HepG2 (cell line): Measurements from ENCODE around the gene GALNT10. TPM values are rescaled to one million over a fixed set of nuclear protein-coding genes. Genes with fewer than 3 reads are reported as not detected.
A peak's percentile ranks its signal among the peaks of the same experiment; 100 is the strongest.

Source experiments
- EED ChIP-seq: sonication (generic); formaldehyde crosslinking; IDR thresholded peaks from 2 replicates; pipeline ENCODE4 v1.5.0; 2020; ENCODE audit warnings: mild to moderate bottlenecking, missing genetic modification reagents
- ELF3 ChIP-seq: IDR thresholded peaks from 2 replicates; pipeline ENCODE4 v1.6.1; 2016; ENCODE audit warnings: missing genetic modification reagents, missing compliant biosample characterization
- GABPB1 ChIP-seq: IDR thresholded peaks from 2 replicates; pipeline ENCODE4 v1.6.1; 2016; ENCODE audit warnings: mild to moderate bottlenecking, missing genetic modification reagents, moderate library complexity, missing compliant biosample characterization
- IRF1 ChIP-seq: sonication (generic); formaldehyde crosslinking; IDR thresholded peaks from 2 replicates; pipeline ENCODE4 v1.4.0; 2020; ENCODE audit warnings: low read depth, mild to moderate bottlenecking, missing genetic modification reagents
- KLF12 ChIP-seq: sonication (generic); formaldehyde crosslinking; IDR thresholded peaks from 2 replicates; pipeline ENCODE4 v1.4.0; 2020; ENCODE audit warnings: missing genetic modification reagents, borderline replicate concordance
- MED1 ChIP-seq: sonication (generic); formaldehyde crosslinking; IDR thresholded peaks from 2 replicates; pipeline ENCODE4 v1.4.0; 2020; ENCODE audit warnings: missing genetic modification reagents
- PBX3 ChIP-seq: sonication (generic); formaldehyde crosslinking; IDR thresholded peaks from 2 replicates; pipeline ENCODE4 v1.8.1; 2023; ENCODE audit warnings: missing genetic modification reagents, inconsistent platforms, borderline replicate concordance
- PHF5A ChIP-seq: IDR thresholded peaks from one replicate; pipeline ENCODE4 v1.6.1; 2018; ENCODE audit warnings: low read depth, missing genetic modification reagents; ENCODE audit not compliant: unreplicated experiment
- REPIN1 ChIP-seq: sonication (generic); formaldehyde crosslinking; IDR thresholded peaks from 2 replicates; pipeline ENCODE4 v1.8.0; 2022; ENCODE audit warnings: missing genetic modification reagents, low read depth, mild to moderate bottlenecking, borderline replicate concordance
- REST ChIP-seq, 2 experiments: IDR thresholded peaks; 2 replicates each; pipeline ENCODE4 v1.6.1; 2011 to 2012; ENCODE audit warnings: low read length in 2 of 2, borderline replicate concordance in 1 of 2, low read depth in 1 of 2, mild to moderate bottlenecking in 1 of 2, moderate library complexity in 1 of 2
- SRSF9 ChIP-seq: fragments of 200-400 bp; formaldehyde crosslinking; IDR thresholded peaks from 2 replicates; pipeline ENCODE4 v1.6.1; 2018; ENCODE audit warnings: borderline replicate concordance, mild to moderate bottlenecking, low read depth, low read length; ENCODE audit not compliant: insufficient read depth, poor library complexity, severe bottlenecking
- ZFP91 ChIP-seq: sonication (generic); formaldehyde crosslinking; IDR thresholded peaks from 2 replicates; pipeline ENCODE4 v1.9.0; 2022; ENCODE audit warnings: missing genetic modification reagents, mild to moderate bottlenecking, borderline replicate concordance
- ZGPAT ChIP-seq: IDR thresholded peaks from 2 replicates; pipeline ENCODE4 v1.6.1; 2016; ENCODE audit warnings: mild to moderate bottlenecking
- ZNF20 ChIP-seq: sonication (generic); formaldehyde crosslinking; IDR thresholded peaks from 2 replicates; pipeline ENCODE4 v1.4.0; 2020; ENCODE audit warnings: mild to moderate bottlenecking, moderate library complexity, missing genetic modification reagents
- ZNF263 ChIP-seq: sonication (generic); formaldehyde crosslinking; IDR thresholded peaks from 2 replicates; pipeline ENCODE4 v1.4.0; 2020; ENCODE audit warnings: missing genetic modification reagents
- ZNF558 ChIP-seq: sonication (generic); formaldehyde crosslinking; IDR thresholded peaks from 2 replicates; pipeline ENCODE4 v1.9.0; 2022; ENCODE audit warnings: mild to moderate bottlenecking, missing genetic modification reagents, borderline replicate concordance
- ZNF782 ChIP-seq: sonication (generic); formaldehyde crosslinking; IDR thresholded peaks from 2 replicates; pipeline ENCODE4 v1.4.0; 2020; ENCODE audit warnings: missing genetic modification reagents, mild to moderate bottlenecking, borderline replicate concordance
- ZSCAN21 ChIP-seq: sonication (generic); formaldehyde crosslinking; IDR thresholded peaks from 2 replicates; pipeline ENCODE4 v1.8.0; 2022; ENCODE audit warnings: mild to moderate bottlenecking, missing genetic modification reagents, moderate library complexity, borderline replicate concordance
- polyA plus RNA-seq, 8 experiments: library from polyadenylated mRNA; depleted of rRNA in 3 of 8; stranded (reverse) in 7 of 8; unstranded in 1 of 8; fragments of >200 nt; fragmentation: Illumina TruSeq in 4 of 8; extraction: Trizol in 4 of 8; gene quantifications; 2 replicates each; pipeline versions ENCODE4 v1.2.1 to v1.2.3, GENCODE V29; 2011 to 2016; ENCODE audit warnings: low read depth in 4 of 8, missing spikeins in 1 of 8, mixed read lengths in 1 of 8; ENCODE audit not compliant: insufficient read depth in 1 of 8
- total RNA-seq, 5 experiments: library from RNA; depleted of rRNA; stranded (reverse); fragments of >200 nt; fragmentation: Illumina TruSeq; extraction: Trizol; gene quantifications; 2 replicates each; pipeline ENCODE4 v1.2.3, GENCODE V29; 2016; ENCODE audit warnings: low read depth in 1 of 5

GALNT10 gene
- total and polyA plus RNA-seq, 2 of the 13 experiments (the other 11 are each of a cell fraction or from before 2014, with no cell fraction given), result 8.1 to 11.2 TPM

- TF ChIP-seq ZFP91 (CRISPR knock-in tag) (peak; percentile 47; the same call in 1 of the 2 replicates), ZNF558 (CRISPR knock-in tag) (peak; percentile 66; the same call in 1 of the 2 replicates), REPIN1 (0 out of 2 replicates have a peak, but pooled peaks have one; percentile 36), ZGPAT (peak; percentile 58; the same call in 1 of the 2 replicates), REST (IDR thresholded peaks at IDR 0.05; ENCODE audit: borderline replicate concordance in 1 of 2, low read depth in 1 of 2, low read length in 2 of 2) (0 out of 4 replicates have a peak, but pooled peaks of 1 of the 2 experiments have one; percentile 10), PHF5A (CRISPR knock-in tag) (peak; percentile 53), ZNF20 (CRISPR knock-in tag) (no peak), MED1 (CRISPR knock-in tag) (peak; percentile 37; the same call in 1 of the 2 replicates), SRSF9 (no peak), ZNF782 (CRISPR knock-in tag) (no peak; the same call in 1 of the 2 replicates), PBX3 (peak; percentile 84; the same call in 1 of the 2 replicates), GABPB1 (peak; percentile 95), IRF1 (no peak), ZNF263 (CRISPR knock-in tag) (no peak), EED (CRISPR knock-in tag) (no peak), ELF3 (peak; percentile 87), ZSCAN21 (CRISPR knock-in tag) (no peak), KLF12 (CRISPR knock-in tag) (peak; percentile 29; the same call in 1 of the 2 replicates)
These were observed 255.1 kb downstream of the GALNT10 start, which contains the start of gene SAP30L (continued) for GRCh38 chr5:154445422-154446194.
